NAMALWA (cell line): Measurements from ENCODE around the gene SLIRP.
"Not testable (repeated sequence)": the region's sequence is repeated elsewhere in the genome, so short reads cannot be mapped to it uniquely, and the experiment has no call there.

Source experiments
- DNase-seq: peaks from one replicate; pipeline ENCODE4 v3.0.0-alpha.2; 2015; ENCODE audit warnings: low spot score

Gene SLIRP

DNA sequence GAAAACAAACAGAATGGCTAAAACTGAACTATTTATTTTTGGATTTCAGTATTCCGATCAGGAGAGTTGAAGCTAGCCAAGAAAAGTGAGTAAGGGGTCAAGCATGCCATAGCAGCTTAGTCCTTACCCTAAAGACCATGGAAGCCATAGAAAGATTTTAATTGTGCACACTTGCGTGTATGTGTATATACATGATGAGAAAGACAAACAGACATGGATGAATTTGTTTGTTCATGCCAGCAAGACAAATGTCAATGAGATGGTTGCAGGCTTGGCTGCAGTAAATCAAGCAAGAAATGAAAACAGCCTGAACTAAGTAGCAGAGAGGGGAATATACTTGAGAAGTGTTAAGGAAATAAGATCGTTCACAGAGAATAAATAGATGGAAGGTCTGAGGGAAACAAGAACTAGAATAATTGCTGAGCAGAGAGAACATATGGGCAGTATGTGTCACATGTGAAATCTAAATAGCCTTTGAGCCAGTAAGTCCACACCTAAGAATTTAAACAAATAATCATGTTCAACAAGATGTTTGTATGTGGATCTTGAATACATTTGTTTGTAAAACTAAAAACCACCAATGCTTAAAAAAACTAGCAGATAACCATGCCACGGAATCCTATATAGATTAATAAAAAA lies 38.3 kb downstream of the SLIRP start:
- no peak for DNase-seq

DNA sequence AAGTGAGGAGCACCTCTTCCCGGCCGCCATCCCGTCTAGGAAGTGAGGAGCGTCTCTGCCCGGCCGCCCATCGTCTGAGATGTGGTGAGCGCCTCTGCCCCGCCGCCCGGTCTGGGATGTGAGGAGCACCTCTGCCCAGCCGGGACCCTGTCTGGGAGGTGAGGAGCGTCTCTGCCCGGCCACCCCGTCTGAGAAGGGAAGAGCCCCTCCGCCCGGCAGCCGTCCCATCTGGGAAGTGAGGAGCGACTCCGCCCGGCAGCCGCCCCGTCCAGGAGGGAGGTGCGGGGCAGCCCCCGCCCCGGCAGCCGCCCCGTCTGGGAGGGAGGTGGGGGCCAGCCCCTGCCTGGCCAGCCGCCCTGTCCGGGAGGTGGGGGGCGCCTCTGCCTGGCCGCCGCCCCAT lies 39.5 kb downstream of the SLIRP start:
- not testable (repeated sequence) for DNase-seq

DNA sequence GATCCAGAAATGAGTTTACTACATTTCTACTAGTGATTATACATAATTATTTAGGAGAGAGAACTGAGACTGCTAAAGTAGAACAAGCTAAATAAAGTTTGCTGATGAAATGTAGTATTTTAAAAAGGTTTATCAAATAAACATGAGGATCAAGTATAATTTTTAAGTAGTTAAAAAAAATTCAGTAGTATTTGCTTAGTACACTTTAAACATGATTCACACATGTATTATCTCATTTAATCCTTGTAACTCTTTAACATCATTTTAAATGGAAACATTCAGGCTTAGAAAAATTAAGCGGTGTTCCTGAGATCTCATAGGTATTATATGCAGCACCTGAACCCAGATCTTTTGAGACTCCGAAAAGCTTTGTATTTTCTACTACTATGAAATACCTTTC lies 44.4 kb downstream of the SLIRP start:
- DNase-seq = no peak

DNA sequence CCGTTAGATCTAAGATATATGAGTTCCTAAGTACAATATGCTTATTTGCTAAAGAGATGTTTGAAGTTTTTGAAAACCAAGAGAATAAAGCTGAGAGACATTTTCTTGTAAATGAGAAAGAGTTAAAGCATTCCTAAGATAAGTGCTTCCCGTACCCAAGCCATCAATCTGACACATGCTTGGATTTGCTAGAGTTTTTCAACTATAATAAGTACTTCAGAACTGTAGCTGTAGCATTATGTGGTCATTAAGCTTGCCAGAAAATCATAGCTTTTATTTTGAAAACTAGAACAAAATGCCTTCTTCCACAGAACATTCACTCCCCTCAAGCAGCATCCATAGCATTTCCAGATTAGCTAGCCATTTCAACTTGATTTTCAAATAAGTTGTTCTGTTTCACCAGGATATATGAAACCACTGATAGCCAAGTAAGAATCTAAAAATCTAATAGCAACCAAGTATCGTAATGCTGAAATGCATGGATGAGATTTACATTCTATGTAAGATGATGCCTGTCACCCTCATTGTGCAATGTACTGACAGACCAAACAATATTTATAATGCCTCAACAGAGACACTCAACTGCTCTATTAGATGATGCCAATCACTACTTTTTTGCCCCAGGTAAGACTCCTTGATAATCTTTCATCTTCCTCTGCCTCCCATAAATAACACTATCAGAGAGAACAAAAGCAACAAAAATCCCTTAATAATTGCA lies 45.1 kb downstream of the SLIRP start:
- no peak for DNase-seq

DNA sequence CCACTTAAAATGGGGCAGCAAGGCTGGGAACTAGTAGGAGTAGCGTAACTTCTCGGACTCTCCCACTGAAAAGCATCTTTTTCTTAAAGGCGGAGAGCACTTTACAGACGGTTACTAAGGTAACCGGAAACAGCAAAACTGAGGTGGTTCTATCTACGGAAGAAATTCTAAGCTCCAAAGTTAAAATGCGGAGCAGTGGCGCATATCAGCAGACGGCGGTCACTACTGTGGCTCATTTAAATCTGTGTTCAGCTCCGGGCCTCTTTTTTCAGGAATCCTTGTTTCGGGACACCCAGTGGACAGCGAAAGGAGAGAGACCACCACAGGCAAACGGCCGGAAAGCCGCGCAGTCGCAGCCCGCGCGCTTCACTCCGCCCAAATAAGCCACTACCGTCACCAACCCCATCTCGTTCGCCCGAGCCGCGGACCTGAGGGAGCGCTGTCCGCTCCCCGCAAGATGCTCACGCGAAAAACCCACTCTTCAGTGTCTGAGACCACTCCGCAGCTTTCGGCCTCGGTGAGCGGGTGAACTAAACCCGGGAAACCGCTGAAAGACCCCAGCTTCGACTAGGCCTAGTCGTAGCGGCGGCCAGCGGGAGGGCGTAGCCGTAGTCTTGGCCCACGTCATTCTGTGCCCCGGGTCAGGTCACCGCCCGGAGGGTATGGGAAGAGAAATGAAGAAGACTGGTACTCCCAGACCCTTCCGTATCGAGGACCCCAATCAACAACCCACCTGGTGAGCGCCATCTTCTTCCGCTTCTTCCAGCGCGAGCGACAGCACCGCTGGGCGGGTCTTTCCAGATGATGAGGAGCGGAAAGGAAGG lies 52.7 kb downstream of the SLIRP start, which contains the start of gene SNW1:
TSS of gene SNW1 (minus strand) at position 776 of the 824 bp plus-strand sequence. CDS start at position 747, 29 bp downstream.
- peak; percentile 98 for DNase-seq

DNA sequence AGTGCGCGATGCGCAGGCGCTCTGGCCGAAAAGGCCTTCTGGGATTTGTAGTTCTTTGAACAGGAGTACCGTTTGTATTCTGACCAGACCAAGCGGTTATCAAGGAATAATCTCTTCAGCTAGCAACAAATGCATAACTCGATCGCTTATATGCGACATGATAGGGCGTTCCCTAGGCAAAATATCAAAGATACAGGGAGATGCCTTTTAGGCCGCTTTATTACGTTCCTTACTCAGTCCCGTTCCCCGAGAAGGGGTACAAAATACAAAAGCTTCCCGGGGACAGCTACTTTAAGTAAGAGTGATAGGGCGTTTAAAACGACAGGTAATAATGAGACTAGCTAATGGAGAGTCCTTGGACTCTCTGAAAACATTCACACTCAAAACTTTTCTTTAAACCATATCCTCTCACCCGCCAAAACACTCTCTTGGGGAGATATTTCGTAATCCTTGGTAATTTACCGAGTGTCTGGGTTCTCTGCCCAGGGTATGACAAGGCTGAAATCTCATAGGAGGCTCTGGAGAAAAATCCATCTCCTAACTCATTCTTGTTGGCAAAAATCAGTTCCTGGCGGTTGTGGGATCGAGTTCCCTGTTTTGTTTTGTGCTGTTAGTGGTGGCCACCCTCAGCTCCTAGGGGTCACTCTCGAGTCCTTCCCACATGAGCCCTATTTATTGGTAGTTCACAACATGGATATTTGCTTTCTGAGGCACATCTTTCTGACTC lies 53.5 kb downstream of the SLIRP start:
- no peak for DNase-seq

DNA sequence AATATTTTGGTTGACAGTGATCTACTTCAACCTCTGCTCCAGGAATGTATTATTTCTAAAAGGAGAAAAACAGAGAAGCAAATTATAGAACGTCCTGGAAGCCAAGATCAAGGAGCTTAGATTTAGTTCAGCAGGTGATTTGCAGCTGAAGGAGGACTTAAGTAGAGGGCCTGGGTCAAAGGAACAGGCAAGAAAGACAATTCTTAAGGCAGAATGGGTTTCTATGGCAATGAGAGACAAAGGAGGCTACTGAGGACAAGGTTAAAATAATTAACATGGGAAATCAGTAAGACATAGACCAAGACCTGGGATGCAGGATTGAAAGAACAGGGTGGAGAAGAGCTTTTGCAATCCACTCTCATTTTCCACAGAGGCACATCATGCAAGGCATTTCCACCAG lies 55.4 kb downstream of the SLIRP start:
- DNase-seq = no peak

DNA sequence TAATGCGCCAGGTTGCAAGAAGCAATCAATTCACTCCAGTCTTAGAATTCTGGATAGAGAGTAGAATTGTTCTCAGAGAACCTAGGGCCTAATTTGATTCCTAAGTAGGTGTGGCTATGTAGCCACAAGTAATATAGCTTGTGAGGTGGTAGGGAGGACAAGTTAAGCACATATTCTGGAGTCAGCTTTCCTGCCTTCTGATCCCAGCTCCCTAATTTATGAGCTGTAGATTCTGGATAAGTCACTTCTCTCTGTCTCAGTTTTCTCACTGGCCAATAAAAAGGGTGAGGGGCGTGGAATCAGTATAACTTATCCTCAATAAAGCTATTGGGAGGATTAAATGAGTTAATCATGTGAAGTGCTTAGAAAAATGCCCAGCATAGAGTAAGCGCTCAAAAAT lies 56.1 kb downstream of the SLIRP start:
- DNase-seq = no peak
